Cardiac fibroblast (primary cell): ENCODE results near the gene NHLRC4.

ENCODE experiments used
- DNase-seq, 2 donors: peaks; one replicate each; pipeline versions ENCODE4 v3.0.0 to v3.0.0-alpha.2; 2010; ENCODE audit warnings: low read depth in 2 of 2
- H3K4me3 ChIP-seq, 2 donors: replicated peaks in 1 of 2; 1 replicate in 1 of 2; 2 replicates in 1 of 2; pipeline ENCODE4 v1.5.1; 2011; ENCODE audit warnings: low read depth in 2 of 2, low read length in 2 of 2, mild to moderate bottlenecking in 2 of 2, moderate library complexity in 1 of 2
- TF ChIP-seq, protein P1 (sequence below): IDR thresholded peaks from one replicate; pipeline ENCODE4 v1.5.1; 2011; ENCODE audit warnings: low read depth, mild to moderate bottlenecking, low read length, inconsistent platforms

The NHLRC4 gene

DNA sequence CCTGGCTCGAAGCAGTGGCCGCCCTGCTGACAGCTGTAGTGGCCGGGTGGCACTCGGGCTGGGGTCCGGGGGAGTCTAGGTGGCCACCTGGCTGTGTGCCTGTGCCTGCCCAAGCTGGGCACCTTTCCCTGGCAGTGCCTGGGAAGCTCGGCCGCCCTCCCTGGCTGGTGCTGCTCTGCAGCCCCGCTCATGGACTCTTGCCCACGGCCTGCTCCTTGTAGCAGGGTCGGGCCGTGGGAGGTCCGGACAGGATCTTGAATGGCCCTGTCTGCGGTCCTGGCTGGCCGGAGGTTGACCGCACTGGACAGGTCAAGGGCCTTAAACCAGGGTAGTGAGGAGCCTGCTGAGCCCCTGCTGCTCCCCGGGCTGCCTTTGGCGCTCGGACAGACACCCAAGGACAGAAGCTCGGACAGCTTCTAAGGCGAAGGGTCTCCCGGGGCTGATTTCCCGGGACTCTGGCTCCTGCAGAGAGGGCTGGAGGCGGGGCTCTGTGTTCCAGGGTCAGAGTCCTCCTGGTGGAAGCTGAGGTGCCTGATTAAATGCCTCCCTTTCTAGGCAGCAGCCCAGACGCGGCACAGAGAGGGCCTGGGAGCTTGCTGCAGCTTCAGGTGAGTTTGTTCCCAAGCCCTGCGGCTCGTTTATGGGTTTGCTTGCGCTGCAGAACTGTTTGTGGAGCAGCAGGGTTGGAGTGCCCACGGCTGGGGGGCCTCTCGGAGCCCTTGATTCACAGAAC lies 33.2 kb upstream of the NHLRC4 start:
- TF ChIP-seq, protein P1, sequence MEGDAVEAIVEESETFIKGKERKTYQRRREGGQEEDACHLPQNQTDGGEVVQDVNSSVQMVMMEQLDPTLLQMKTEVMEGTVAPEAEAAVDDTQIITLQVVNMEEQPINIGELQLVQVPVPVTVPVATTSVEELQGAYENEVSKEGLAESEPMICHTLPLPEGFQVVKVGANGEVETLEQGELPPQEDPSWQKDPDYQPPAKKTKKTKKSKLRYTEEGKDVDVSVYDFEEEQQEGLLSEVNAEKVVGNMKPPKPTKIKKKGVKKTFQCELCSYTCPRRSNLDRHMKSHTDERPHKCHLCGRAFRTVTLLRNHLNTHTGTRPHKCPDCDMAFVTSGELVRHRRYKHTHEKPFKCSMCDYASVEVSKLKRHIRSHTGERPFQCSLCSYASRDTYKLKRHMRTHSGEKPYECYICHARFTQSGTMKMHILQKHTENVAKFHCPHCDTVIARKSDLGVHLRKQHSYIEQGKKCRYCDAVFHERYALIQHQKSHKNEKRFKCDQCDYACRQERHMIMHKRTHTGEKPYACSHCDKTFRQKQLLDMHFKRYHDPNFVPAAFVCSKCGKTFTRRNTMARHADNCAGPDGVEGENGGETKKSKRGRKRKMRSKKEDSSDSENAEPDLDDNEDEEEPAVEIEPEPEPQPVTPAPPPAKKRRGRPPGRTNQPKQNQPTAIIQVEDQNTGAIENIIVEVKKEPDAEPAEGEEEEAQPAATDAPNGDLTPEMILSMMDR = no peak
- no peak for DNase-seq
- H3K4me3 ChIP-seq = no peak overlapping the region

DNA sequence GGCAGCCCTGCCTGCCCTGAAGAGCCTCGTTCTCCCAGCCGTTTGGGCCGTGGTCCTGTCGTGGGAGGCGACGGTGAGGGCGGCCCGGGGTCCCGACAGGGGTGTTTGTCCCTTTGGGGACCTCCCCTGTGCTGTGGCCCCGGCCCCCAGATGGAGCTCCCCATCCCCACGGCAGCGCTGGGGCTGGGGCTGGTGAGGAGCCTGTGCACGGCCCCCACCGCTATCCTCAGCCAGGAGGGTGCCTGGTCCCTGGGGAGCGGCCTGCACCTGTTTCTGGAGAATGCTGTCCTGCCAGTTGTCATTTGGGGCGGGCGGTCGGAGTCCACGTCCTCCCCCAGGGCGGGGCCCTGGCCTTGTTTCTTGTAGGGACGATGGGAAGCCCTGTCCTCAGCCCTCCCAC lies 32.7 kb upstream of the NHLRC4 start:
- TF ChIP-seq, protein P1 = no peak
- DNase-seq = no peak
- H3K4me3 ChIP-seq = no peak overlapping the region

DNA sequence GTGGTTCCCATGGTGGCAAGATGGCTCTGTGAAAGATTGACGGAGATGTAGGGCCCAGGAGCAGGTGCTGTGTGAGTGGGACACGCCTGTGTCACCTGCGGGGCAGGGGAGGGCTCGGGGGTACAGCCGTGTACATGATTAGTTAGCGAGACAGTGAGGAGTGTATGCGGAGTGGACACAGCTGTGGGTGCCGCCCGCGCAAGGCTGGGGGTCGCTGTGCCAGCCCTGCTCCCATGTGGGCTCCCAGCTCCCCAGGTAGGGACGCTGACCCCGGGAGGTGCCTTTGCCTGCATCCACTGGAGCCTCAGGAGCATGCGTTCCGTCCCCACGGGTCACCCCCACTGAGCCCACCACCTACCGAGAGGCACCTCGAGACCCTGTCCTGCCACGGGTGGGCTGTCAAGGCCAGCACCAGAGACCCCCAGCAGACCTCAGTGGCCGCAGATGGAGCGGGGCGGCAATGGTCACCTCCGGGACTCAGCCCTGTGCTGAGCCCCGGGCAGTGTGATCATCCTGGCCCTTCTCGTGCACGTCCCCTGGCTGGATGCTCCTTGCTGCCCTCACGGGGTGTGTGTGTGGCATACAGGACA lies 31.9 kb upstream of the NHLRC4 start:
- DNase-seq = no peak
- TF ChIP-seq, protein P1 = no peak

DNA sequence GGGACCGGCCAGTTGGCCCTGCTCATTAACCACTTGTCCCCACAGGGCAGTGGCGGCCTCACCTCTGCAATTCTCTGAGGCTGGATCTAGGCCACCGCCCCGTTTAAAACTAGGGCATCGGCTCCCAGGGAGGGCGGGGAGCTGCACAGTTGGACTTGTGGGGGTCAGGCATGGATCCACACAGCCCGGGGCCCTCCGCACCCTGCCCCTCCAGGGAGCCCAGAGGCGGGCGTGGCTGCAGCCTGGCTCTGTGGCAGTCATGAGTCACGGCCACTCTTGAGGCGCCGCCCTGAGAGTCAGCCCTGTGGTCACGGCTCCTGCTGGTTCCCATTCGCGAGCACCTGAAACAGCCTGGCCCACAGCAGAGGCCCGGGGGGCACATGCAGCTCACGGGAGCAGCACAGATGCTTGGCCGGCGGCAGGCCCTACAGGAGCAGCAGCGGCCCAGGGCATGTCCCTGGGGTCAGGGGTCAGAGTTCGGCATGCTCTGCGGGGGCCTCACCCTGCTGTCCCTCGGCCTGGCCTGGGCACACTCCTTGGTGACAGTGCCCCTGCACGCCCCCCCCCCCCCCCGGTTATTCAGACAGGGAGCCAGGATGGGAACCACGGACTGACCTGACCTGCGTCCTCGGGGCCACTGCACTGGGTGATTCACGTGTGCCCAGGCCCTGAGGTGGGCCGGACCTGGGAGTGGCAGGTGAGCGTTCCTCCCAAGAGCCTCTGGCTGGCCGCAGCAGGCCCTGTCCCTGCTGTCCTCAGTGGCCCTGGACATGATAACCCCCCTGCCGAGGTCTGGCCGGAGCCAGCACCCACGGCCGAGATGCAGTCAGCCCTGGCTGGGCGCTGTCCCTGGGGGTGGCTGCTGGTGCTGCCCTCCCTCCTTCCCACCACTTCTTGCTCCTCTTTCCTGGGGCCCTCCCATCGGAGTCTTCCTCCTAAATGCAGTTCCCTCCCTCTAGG lies 31.1 kb upstream of the NHLRC4 start:
- no peak overlapping the region for H3K4me3 ChIP-seq
- peak; percentile 34 to 74 for DNase-seq
- TF ChIP-seq, protein P1 = no peak

More for the DNA sequence above, 31.9 kb upstream of the NHLRC4 start:
- H3K4me3 ChIP-seq = no peak overlapping the region

DNA sequence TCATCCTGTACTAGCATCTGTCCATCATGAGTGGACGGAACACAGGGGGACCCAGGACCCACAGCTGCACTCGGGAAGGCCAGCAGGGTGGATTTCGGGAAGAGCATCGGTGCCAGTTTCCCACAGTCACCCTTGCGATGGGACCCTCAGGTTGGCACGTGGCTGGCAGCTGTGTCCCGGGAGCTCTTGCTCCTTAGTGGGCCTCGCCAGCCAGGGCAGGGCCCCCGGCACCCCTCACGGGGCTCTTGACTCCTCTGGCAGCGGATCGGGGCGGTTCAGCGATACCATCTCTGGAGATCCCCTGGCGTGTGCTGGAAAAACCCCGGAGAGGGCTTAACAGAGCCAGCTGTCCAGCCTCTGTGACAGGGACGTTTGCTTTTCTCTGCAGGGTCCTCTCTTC lies 30.1 kb upstream of the NHLRC4 start:
- DNase-seq = no peak
- TF ChIP-seq, protein P1 = no peak
- H3K4me3 ChIP-seq = no peak overlapping the region

DNA sequence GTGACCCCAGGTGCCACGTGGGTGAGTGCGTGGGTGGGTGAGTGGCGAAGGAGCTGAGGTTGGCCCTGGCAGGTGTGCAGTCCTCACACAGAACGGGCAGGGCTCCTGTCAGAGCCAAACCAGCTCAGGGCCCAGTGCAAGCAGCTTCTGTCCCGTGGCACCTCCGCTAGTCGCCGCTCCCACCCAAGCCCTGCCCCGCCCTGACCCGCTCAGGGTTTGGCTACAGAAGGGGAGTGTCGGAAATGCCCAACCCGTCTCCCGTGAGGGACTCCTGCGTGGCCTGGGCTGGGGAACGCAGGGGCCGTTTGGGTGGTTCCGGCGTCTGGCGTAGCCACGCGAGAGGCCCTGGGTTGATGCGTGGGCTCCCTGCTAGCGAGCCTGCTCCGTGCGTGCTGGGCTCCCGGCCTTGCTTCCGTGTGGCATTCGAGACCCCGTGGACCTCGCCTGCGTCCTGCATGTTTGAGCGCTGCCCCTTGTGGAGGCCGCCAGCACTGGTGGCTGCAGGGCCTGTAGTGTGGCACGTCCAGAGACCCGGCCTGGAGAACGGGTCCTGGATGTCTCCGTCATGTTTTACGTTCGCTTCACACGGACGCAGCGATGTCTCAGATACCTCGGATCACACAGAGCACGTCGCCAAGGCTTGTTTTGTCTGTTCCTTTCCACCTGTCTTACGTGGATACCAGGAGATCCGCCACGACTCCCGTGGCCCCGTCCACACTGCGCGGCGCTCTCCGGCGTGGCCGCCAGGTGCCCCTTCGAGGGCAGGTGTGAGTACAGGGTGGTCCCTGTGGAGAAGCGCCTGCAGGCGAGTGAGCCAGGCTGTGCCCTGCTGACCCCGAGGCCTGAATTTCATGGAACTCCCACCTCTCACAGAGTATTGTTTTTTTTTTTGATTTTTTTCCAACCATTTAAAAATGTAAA lies 29.1 kb upstream of the NHLRC4 start:
- no peak overlapping the region for H3K4me3 ChIP-seq
- no peak for DNase-seq
- TF ChIP-seq, protein P1 = peak; percentile 5
